A549 (cell line): Measurements from ENCODE around the gene TRPV6. TPM values are rescaled to one million over a fixed set of nuclear protein-coding genes. Genes with fewer than 3 reads are reported as not detected.

Experiments used
- ATAC-seq, 2 experiments: fragments of 200-7000 bp in 1 of 2; fragments of >200 bp in 1 of 2; cut with Nextera tagmentation in 1 of 2; cut with Tn5 transposase in 1 of 2; 3 replicates each; pipeline versions ENCODE4 v1.8.0 to v1.9.1; 2018 to 2020; ENCODE audit warnings: mild to moderate bottlenecking in 1 of 2, moderate library complexity in 1 of 2
- CTCF ChIA-PET: fragments of 300-600 bp; sonication (Branson Sonifier 250); formaldehyde crosslinking; extraction: SDS; loops from one replicate; lab custom pipeline; 2021; ENCODE audit warnings: antibody characterized with exemption, inconsistent platforms; lab: Yijun Ruan, JAX
- POLR2A ChIA-PET: fragments of 350-600 bp; formaldehyde crosslinking; extraction: SDS; loops from one replicate; lab custom pipeline; 2021; ENCODE audit warnings: antibody characterized with exemption, inconsistent platforms; lab: Yijun Ruan, JAX
- DNase-seq, 2 experiments: peaks; one replicate each; pipeline versions ENCODE4 v3.0.0 to v3.0.0-alpha.2; 2011 to 2016; ENCODE audit warnings: low read depth in 1 of 2, low spot score in 1 of 2
- FAIRE-seq: peaks from 2 replicates; lab custom pipeline; 2011; peaks lifted over from hg19 to GRCh38; lab: Jason Lieb, UNC
- H3K27ac ChIP-seq, 2 experiments: fragments of >200 bp; sonication (Bioruptor Twin); formaldehyde crosslinking; 3 replicates each; pipeline ENCODE4 v1.5.1; 2016 to 2017
- H3K4me1 ChIP-seq: fragments of >200 bp; sonication (Bioruptor Twin); formaldehyde crosslinking; 3 replicates; pipeline ENCODE4 v1.6.1; 2016
- H3K4me2 ChIP-seq: fragments of >200 bp; sonication (Bioruptor Twin); formaldehyde crosslinking; 3 replicates; pipeline ENCODE4 v1.6.1; 2016
- H3K4me3 ChIP-seq: fragments of >200 bp; sonication (Bioruptor Twin); formaldehyde crosslinking; 3 replicates; pipeline ENCODE4 v1.5.1; 2016
- H3K9me3 ChIP-seq: fragments of >200 bp; sonication (Bioruptor Twin); formaldehyde crosslinking; 3 replicates; pipeline ENCODE4 v1.6.1; 2016
- ATOH8 ChIP-seq: fragments of 250-450 bp; sonication (Bioruptor Pico); IDR thresholded peaks from 2 replicates; pipeline ENCODE4 v1.5.0; 2020; ENCODE audit warnings: low read depth, mild to moderate bottlenecking, moderate library complexity
- CBX8 ChIP-seq: fragments of 200-600 bp; sonication (generic); IDR thresholded peaks from 2 replicates; pipeline ENCODE4 v1.6.1; 2016
- CEBPB ChIP-seq, 2 experiments: fragments of >200 bp in 1 of 2; sonication (Bioruptor Twin) in 1 of 2; formaldehyde crosslinking in 1 of 2; IDR thresholded peaks; 2 replicates each; pipeline ENCODE4 v1.6.1; 2012 to 2016
- CHD2 ChIP-seq: fragments of 150-350 bp; IDR thresholded peaks from 2 replicates; pipeline ENCODE4 v1.6.1; 2014; ENCODE audit warnings: low read length; ENCODE audit not compliant: partially characterized antibody
- E2F6 ChIP-seq: IDR thresholded peaks from 2 replicates; pipeline ENCODE4 v1.6.1; 2012; ENCODE audit warnings: low read depth, borderline replicate concordance
- EHMT2 ChIP-seq: fragments of 200-600 bp; sonication (generic); IDR thresholded peaks from 2 replicates; pipeline ENCODE4 v1.6.1; 2016; ENCODE audit warnings: antibody characterized with exemption, low read depth, mild to moderate bottlenecking, moderate library complexity
- FOSB ChIP-seq: fragments of 250-450 bp; sonication (Bioruptor Pico); IDR thresholded peaks from 2 replicates; pipeline ENCODE4 v1.5.0; 2020; ENCODE audit warnings: mild to moderate bottlenecking, moderate library complexity
- FOXS1 ChIP-seq: fragments of 250-450 bp; sonication (Bioruptor Pico); IDR thresholded peaks from 2 replicates; pipeline ENCODE4 v1.5.0; 2020; ENCODE audit warnings: mild to moderate bottlenecking, moderate library complexity
- HMGXB4 ChIP-seq: fragments of 250-450 bp; sonication (Bioruptor Pico); IDR thresholded peaks from 2 replicates; pipeline ENCODE4 v1.5.0; 2021; ENCODE audit warnings: mild to moderate bottlenecking, moderate library complexity, borderline replicate concordance
- JUN ChIP-seq, 2 experiments: fragments of >200 bp; sonication (Bioruptor Twin); formaldehyde crosslinking; IDR thresholded peaks; 2 replicates in 1 of 2; 3 replicates in 1 of 2; pipeline ENCODE4 v1.6.1; 2016 to 2017
- JUNB ChIP-seq: fragments of >200 bp; sonication (Bioruptor Twin); formaldehyde crosslinking; IDR thresholded peaks from 2 replicates; pipeline ENCODE4 v1.6.1; 2016
- MAFK ChIP-seq: fragments of 450-650 bp; IDR thresholded peaks from 2 replicates; pipeline ENCODE4 v1.6.1; 2014; ENCODE audit not compliant: partially characterized antibody
- MAZ ChIP-seq: fragments of 150-350 bp; IDR thresholded peaks from 2 replicates; pipeline ENCODE4 v1.6.1; 2014; ENCODE audit warnings: antibody characterized with exemption, low read depth, low read length, borderline replicate concordance
- POLR2A ChIP-seq: IDR thresholded peaks from 2 replicates; pipeline ENCODE4 v1.6.1; 2012; ENCODE audit warnings: mild to moderate bottlenecking, low read length
- POLR2AphosphoS2 ChIP-seq: conservative IDR thresholded peaks from 2 replicates; pipeline ENCODE4 v1.6.1; 2012; ENCODE audit warnings: low read length, improper control_type of control experiment, inconsistent platforms
- RCOR1 ChIP-seq: fragments of 150-350 bp; IDR thresholded peaks from 2 replicates; pipeline ENCODE4 v1.6.1; 2014; ENCODE audit warnings: antibody characterized with exemption, low read length, low read depth
- SMC3 ChIP-seq: fragments of >200 bp; sonication (Bioruptor Twin); formaldehyde crosslinking; IDR thresholded peaks from 3 replicates; pipeline ENCODE4 v1.6.1; 2018; ENCODE audit warnings: inconsistent platforms
- TFCP2L1 ChIP-seq: fragments of 250-450 bp; sonication (Bioruptor Pico); IDR thresholded peaks from 2 replicates; pipeline ENCODE4 v1.5.0; 2021; ENCODE audit warnings: mild to moderate bottlenecking
- USF2 ChIP-seq: fragments of 450-650 bp; IDR thresholded peaks from 2 replicates; pipeline ENCODE4 v1.6.1; 2014; ENCODE audit warnings: antibody characterized with exemption
- ZFP36 ChIP-seq: fragments of 450-650 bp; IDR thresholded peaks from 2 replicates; pipeline ENCODE4 v1.6.1; 2014; ENCODE audit warnings: borderline replicate concordance; ENCODE audit not compliant: partially characterized antibody
- ZSCAN20 ChIP-seq: fragments of 250-450 bp; sonication (Bioruptor Pico); IDR thresholded peaks from 2 replicates; pipeline ENCODE4 v1.8.0; 2022; ENCODE audit warnings: mild to moderate bottlenecking, moderate library complexity
- WGBS: methylation state at CpG from one replicate; pipeline ENCODE4 v1.1.6; 2017; ENCODE audit errors: missing lambda C conversion rate; 5-methylcytosine and 5-hydroxymethylcytosine counted together
- polyA plus RNA-seq, 4 experiments: library from polyadenylated mRNA; depleted of rRNA in 3 of 4; stranded (reverse); fragments of >200 nt; fragmentation: RNase III in 1 of 4; extraction: RNeasy Plus Mini Kit Qiagen cat#74134 plus additional on column Dnase treatment in 1 of 4; gene quantifications; 2 replicates in 3 of 4; 3 replicates in 1 of 4; pipeline ENCODE4 v1.2.3, GENCODE V29; 2011 to 2017

The TRPV6 gene
- polyA plus RNA-seq, 2 of the 4 experiments (the other 2 are of a cell fraction): not detected

- H3K27ac ChIP-seq: no peak overlapping the region
- H3K4me2 ChIP-seq: no peak overlapping the region
- CTCF ChIA-PET: interaction anchor here (1.9 kb wide), 1 partner anchor 18 kb away, joined by 12 read pairs; no protein-coding TSS in a partner anchor
- DNase-seq (no peak), ATAC-seq (no peak), FAIRE-seq (no peak)
- no peak overlapping the region for H3K4me3 ChIP-seq
- no peak for TF ChIP-seq EHMT2
- TF ChIP-seq ATOH8: no peak
- no peak for TF ChIP-seq ZFP36
- no peak for TF ChIP-seq CBX8
- TF ChIP-seq CHD2: no peak
- no peak for TF ChIP-seq HMGXB4 (CRISPR knock-in tag)
- no peak for TF ChIP-seq MAFK
- TF ChIP-seq ZSCAN20 (CRISPR knock-in tag): no peak
- TF ChIP-seq USF2: no peak
- no peak for TF ChIP-seq FOXS1 (CRISPR knock-in tag)
- 45% methylated on average over 6 of the region's 7 CpGs for WGBS
- no peaks in the 10 kb centered on the region for H3K4me1 ChIP-seq
- no peaks in the 10 kb centered on the region for H3K9me3 ChIP-seq
- POLR2A ChIA-PET: no interaction called here
Observed at GRCh38 chr7:142883571-142884285, 1.8 kb downstream of the TRPV6 start.

DNA sequence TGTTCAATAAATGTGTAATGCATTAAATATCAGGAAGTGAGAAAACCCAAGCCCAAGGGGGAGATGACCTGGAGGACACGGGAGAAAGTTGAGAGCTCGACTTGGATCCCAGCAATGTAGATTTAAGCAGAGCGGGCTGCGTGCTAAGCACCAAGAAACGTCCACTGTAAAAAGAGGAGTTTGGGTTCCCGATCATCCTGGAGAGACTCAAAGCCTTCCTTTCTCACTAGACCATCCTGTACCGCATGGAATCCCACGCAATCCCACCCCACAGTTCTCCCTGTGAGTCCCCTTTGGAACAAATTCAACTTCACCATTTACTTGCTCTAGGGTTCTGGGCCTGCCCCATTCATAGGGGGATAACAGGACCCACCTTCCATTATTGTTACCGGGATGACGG lies 2.4 kb downstream of the TRPV6 start:
- TF ChIP-seq RCOR1 (no peak), MAZ (no peak), EHMT2 (no peak), USF2 (no peak)
- TF ChIP-seq, all 56 proteins: peak for 0
- Histone ChIP-seq H3K4me2 (no peak overlapping the region), H3K4me3 (no peak overlapping the region), H3K9me3 (no peaks in the 10 kb centered on the region), H3K27ac (no peak overlapping the region), H3K4me1 (no peaks in the 10 kb centered on the region)
- ChIA-PET CTCF (interaction anchor here (1.9 kb wide), 1 partner anchor 17 kb away, joined by 12 read pairs; no protein-coding TSS in a partner anchor), POLR2A (no interaction called here)
- FAIRE-seq (no peak), DNase-seq (no peak), ATAC-seq (no peak)
- WGBS: 35% methylated on average over 10 of the region's 10 CpGs

DNA sequence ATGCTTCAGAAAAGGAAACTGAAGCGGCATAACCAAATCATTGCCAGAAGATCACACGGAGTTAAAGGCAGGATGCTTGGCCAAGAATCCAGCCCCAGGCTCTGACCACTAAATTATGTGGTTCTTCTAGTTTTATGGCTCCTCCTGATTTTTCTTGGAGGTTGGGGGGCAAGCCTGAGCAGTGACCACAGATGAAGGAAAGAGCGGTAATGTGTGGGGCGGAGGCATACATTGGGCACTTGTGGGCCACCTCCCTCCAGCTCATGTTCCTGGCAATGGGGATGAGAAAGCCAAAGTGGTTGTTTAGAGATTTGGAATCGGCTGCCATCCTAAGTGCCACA lies 3.2 kb downstream of the TRPV6 start:
- CTCF ChIA-PET: interaction anchor here (0.8 to 1.9 kb wide), 3 partner anchors 9 to 37 kb away, joined by 3 to 12 read pairs (median 3); no protein-coding TSS in a partner anchor
- POLR2A ChIA-PET: no interaction called here
- Histone ChIP-seq H3K4me2 (no peak overlapping the region), H3K9me3 (no peaks in the 10 kb centered on the region), H3K4me1 (no peaks in the 10 kb centered on the region), H3K27ac (no peak overlapping the region), H3K4me3 (no peak overlapping the region)
- no peak for ATAC-seq
- DNase-seq: no peak
- FAIRE-seq: no peak
- no peak for TF ChIP-seq SMC3
- no peak for TF ChIP-seq E2F6
- no peak for TF ChIP-seq JUNB
- no peak for TF ChIP-seq CHD2
- no peak for TF ChIP-seq JUN (IDR thresholded peaks at IDR 0.05)
- TF ChIP-seq POLR2AphosphoS2: no peak
- TF ChIP-seq POLR2A: no peak
- no peak for TF ChIP-seq TFCP2L1 (CRISPR knock-in tag)
- TF ChIP-seq CEBPB (IDR thresholded peaks at IDR 0.05): no peak
- no peak for TF ChIP-seq FOSB (CRISPR knock-in tag)
- WGBS: 17% methylated on average over 5 of the region's 5 CpGs
